ENCODE results near the gene ZBTB20.

DNA sequence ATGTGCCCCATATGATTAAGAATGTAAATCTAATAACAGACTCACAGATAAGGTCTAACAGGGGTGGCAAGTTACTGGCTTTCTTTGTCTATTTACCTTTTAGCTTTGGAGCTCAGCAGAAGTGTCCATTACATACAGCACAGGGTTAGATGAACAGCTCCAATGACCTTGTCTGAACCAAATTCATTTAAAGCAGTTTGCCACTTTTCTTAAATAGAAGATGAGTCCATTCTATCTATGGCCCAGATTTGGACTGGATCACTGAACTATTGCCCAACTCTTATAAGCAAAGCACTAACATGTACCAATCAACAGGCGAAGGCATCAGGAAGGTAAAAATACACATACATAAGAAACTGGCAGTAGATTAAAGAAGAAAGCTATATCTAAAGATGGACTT, 638.9 kb downstream of the ZBTB20 start:
- TF ChIP-seq, protein P1, sequence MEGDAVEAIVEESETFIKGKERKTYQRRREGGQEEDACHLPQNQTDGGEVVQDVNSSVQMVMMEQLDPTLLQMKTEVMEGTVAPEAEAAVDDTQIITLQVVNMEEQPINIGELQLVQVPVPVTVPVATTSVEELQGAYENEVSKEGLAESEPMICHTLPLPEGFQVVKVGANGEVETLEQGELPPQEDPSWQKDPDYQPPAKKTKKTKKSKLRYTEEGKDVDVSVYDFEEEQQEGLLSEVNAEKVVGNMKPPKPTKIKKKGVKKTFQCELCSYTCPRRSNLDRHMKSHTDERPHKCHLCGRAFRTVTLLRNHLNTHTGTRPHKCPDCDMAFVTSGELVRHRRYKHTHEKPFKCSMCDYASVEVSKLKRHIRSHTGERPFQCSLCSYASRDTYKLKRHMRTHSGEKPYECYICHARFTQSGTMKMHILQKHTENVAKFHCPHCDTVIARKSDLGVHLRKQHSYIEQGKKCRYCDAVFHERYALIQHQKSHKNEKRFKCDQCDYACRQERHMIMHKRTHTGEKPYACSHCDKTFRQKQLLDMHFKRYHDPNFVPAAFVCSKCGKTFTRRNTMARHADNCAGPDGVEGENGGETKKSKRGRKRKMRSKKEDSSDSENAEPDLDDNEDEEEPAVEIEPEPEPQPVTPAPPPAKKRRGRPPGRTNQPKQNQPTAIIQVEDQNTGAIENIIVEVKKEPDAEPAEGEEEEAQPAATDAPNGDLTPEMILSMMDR (IDR thresholded peaks at IDR 0.05): no peak
- TF ChIP-seq POLR2A (IDR thresholded peaks at IDR 0.05): no peak
